22Rv1 (cell line): ENCODE results near the gene C16orf87.

Source experiments
- CTCF ChIP-seq: fragments of 450-650 bp; IDR thresholded peaks from 2 replicates; pipeline ENCODE4 v1.5.1; 2017; ENCODE audit warnings: mild to moderate bottlenecking
- ZFX ChIP-seq: fragments of 450-650 bp; IDR thresholded peaks from 2 replicates; pipeline ENCODE4 v1.6.1; 2017; ENCODE audit warnings: antibody characterized with exemption, borderline replicate concordance

DNA sequence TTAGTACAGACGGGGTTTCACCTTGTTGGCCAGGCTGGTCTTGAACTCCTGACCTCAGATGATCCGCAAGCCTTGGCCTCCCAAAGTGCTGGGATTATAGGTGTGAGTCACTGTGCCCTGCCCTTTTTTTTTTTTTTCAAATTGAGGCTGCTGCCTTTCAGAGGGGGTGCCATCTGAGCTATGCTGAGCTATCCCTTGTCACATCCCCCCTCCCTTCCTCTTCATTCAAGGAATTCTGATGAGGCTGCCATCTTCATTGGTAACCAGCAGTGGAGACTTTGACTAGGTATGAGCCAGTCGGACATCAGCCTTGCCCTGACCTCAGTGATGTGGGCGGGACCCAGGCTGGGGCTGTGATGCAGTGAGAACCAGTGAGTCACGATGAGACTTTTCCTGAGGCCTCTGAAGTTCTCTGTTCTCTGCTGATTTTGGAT is 28.8 kb upstream of the C16orf87 start:
- TF ChIP-seq CTCF (no peak), ZFX (no peak)
